Mesenteric fat pad (tissue), 1 donor: ENCODE data around the gene PRX. TPM values are rescaled to one million over a fixed set of nuclear protein-coding genes. Genes with fewer than 3 reads are reported as not detected.

Experiments used
- DNase-seq: peaks from one replicate; pipeline ENCODE4 v3.0.0-alpha.2; 2020; ENCODE audit warnings: low spot score
- total RNA-seq: library from RNA; stranded (reverse); fragmentation: NEBNext Ultra II Directional; extraction: Animal tissue kit (Norgen Biotek cat#: 25700); gene quantifications from one replicate; pipeline ENCODE4 v1.2.1, GENCODE V29; 2021
- donor health status: DM: yes; HTN: yes; CAD: no.

PRX gene
- total RNA-seq, 1 donor from 2014 or later: 2.3 TPM

DNA sequence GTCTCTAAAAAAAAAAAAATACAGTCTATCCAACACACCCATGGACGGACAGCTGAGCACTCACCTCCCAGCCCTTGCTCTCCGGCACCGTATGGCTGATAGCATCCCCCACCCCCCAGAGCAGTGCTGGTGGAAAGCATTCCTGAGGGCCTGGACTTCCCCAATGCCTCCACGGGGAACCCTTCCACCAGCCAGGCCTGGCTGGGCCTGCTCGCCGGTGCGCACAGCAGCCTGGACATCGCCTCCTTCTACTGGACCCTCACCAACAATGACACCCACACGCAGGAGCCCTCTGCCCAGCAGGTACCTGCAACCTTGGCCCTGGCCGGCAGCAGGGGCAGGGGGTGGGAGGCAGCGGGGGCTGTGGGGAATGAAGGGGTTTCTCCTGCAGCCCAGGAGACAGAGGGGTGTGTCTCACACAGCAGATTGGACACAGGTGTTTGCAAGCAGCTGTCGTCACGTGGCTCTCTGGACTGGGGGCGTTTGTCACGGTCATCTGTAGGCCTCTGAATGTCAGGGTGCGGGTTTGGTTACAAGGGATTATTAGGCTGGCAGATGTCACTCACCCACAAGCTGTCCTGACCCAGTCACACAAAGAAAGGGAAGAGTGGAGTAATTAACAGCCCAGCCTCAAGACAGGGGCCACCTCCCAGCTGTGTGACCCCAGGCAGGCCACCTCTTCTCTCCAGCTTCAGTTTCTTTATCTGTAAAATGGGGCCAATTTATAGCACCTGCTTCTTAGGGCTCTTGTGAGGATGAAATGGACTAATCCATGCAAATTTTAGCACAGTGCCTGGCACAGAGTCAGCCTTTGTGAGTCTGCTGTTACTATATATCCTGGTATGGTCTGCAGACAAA lies 45.4 kb downstream of the PRX start:
- no peak for DNase-seq

DNA sequence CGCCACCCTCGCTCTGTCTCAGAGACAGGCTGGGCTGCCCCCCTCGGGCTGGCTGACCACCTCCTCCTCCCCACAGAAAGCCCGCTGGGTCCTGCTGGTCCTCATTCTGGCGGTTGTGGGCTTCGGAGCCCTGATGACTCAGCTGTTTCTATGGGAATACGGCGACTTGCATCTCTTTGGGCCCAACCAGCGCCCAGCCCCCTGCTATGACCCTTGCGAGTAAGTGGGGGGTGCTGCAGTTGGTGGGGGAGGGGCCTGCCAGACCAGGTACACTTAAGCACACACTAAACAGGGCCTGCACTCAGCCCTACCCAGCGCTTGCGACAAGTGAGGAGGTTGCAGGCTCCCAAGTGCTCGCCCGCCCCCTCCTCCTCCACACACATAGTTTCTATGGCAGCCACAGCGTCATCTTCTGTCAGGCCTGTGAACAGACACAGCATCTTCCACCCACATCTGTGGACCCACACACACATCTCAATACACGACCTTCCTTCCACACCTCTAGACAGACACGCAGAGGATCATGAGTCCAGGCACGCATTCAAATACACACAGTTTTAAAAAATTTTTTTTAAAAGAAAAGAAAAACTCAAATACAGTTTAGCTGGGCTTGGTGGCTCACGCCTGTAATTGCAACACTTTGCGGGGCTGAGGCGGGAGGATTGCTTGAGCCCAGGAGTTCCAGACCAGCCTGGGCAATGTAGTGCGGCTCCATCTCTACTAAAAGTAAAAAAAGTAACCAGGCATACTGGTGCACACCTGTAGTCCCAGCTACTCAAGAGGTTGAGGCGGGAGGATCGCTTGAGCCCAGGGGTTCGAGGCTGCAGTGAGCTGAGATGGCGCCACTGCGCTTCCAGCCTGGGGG lies 46.2 kb downstream of the PRX start:
- no peak for DNase-seq

DNA sequence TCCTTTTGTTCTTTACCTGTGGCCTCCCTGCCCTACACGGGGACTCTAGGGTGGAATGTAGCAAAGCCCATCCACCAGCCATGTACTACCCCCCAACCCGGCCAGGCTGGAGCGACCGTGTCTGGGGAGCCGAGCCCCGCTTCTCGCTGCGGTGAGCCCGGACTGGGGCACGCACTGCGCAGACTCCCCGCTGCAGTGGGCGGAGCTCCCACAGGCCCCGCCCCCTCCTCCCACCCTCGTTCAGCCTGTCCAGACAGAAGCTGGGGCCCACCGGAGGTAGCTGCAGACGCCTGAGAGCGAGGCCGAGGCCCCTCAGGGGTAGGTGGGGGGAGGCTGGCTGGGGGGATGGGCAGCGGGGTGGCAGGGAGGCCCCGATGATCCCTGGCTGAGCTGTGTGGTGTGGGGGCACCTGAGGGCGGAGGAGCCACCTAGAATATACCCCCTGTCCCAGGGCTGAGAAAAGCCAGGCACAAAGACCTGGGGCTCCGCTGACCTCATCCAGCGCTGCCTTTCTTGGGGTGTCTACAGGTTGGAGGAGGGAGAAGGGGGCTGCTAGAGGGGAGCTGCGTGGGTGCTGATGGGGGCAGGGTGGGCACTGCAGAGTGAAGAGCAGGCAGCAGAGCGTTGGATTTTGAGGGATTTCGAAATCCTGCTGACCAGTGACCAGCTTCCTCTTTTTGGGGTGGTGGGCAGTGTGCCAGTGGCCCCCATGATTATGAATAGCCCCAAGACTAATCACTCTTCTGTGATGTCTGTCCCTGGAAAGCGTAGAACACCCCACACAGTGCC lies 47.4 kb downstream of the PRX start:
- DNase-seq: no peak

DNA sequence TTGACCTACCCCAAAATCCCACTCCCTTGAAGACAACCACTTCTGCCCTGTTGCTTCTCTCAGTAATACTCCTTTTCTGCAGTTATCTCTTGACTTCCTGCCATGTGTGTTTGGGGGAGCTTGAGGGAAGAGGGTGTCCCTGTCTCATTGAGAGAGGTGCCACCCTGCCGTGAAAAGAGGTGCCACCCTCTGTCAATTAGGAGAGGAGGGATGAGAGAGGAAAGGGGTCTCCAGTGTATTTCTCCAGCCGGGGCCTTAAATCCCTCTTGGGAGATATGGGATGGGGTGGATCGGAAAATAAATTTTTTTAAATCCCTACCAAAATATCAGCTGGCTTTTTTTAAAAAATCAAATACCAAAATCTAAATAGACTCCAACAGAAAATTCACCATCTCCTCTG lies 48.2 kb downstream of the PRX start:
- DNase-seq: no peak

DNA sequence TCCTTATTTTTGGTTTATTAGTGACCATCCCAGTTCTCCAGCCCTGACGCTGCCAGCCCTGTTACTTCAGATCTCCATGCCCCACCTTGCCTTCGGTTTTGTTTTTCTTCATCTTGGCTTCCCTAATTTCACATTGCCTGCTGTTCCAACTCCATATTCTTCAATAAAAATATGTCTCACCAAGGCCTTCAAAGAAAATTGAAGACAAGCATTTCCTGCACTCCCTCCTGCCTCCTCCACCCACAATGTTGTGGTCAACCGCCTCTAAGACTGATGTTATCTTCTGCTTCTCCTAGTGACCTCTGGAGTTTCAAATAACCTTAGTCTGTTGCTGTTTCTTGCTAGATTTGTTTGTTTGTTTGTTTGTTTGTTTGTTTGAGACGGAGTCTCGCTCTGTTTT lies 50.1 kb downstream of the PRX start:
- no peak for DNase-seq

DNA sequence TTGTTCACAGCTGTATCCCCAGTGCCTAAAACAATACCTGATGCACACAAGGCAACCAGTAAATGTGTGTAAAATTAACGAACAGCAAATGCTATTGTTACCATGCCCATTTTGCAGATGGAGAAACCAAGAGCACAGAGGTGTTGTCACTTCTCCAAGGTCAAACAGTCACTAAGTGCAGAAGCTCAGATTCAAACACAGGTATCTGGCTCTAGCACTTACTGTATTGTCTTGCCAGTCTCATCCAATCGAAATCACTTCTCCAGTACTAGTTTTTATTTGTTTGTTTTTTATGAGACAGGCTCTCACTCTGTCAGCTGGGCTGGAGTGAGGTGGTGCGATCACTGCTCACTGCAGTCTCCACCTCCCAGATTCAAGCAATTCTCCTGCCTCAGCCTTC lies 51.0 kb downstream of the PRX start:
- no peak for DNase-seq

DNA sequence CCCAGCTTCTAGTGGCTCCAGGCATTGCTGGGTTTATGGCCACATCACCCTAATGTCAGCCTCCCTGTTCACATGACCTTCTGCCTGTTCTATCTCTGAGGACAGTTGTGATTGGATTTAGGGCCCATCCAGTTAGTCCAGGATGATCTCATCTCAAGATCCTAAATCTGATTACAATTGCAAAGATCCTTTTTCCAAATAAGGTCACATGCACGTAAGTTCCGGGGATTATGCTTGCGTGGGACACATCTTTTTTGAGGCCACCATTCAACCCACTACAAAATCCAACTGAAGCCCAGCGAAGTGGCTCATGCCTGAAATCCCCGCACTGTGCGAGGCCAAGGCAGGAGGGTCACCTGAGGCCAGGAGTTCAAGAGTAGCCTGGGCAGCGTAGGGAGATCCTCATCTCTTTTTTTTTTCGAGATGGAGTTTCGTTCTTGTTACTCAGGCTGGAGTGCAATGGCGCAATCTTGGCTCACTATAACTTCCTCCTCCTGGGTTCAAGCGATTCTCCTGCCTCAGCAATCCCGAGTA lies 52.4 kb downstream of the PRX start:
- no peak for DNase-seq

DNA sequence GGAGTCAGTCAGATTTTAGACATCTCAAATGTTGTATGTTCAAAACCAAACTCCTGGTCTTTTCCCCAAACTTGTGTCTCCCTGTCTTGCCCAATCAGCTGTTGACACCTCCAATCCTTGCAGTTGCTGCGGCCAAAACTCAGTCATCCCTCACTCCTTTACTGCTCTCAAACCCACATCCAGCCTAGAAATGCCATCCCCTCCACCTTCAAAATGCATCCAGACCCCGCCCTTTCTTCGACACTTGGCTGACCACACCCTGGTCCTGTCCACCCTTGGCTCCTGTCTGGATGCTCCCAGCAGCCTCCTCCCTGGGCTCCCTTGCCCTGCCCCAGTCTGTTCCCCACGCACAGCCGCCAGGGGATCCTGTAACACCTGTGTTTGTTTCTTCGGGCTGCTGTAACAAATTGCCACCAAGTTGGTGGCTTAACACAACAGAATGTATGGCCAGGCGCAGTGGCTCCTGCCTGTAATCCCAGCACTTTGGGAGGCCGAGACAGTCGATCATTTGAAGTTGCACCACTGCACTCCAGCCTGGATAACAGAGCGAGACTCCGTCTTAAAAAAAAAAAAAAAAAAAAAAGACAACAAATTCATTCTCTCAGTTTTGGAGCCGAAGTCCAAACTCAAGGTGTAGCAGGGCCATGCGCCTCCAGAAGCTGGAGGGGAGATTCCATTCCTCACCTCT lies 53.0 kb downstream of the PRX start:
- no peak for DNase-seq

DNA sequence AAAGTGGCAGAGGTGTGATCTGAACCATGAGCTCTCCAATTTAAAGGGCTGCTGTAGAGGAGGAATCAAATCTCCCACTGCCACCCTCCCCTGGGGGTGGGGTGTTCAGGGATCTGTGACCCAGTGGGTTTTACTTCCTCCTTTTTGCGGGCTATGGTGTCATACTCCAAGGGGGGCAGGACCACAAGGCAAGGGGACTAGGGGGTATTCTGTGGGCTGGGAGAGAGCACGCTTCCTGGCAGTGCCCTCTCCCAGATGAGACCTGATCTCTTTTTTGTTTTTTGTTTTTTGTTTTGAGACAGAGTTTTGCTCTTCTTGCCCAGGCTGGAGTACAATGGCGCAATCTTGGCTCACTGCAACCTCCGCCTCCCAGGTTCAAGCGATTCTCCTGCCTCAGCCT lies 54.4 kb downstream of the PRX start:
- no peak for DNase-seq

DNA sequence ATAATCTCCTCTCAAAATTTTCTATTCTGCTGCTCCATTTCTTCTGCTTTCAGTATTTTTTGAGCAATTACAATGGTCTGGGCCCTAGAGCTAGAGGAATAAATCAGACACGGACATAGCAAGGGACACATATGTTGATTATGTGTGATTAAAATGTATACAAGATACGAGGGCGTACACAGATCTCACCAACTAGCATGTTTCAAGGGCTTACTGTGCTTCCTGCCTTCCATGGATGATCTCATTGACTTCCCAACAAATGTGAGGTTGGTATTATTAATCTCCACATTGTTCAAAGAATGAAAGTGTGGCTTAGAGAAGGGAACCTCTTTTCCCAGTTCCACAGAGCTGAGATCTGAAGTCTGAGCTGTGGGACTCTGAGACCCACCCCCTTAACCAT lies 55.5 kb downstream of the PRX start:
- no peak for DNase-seq

DNA sequence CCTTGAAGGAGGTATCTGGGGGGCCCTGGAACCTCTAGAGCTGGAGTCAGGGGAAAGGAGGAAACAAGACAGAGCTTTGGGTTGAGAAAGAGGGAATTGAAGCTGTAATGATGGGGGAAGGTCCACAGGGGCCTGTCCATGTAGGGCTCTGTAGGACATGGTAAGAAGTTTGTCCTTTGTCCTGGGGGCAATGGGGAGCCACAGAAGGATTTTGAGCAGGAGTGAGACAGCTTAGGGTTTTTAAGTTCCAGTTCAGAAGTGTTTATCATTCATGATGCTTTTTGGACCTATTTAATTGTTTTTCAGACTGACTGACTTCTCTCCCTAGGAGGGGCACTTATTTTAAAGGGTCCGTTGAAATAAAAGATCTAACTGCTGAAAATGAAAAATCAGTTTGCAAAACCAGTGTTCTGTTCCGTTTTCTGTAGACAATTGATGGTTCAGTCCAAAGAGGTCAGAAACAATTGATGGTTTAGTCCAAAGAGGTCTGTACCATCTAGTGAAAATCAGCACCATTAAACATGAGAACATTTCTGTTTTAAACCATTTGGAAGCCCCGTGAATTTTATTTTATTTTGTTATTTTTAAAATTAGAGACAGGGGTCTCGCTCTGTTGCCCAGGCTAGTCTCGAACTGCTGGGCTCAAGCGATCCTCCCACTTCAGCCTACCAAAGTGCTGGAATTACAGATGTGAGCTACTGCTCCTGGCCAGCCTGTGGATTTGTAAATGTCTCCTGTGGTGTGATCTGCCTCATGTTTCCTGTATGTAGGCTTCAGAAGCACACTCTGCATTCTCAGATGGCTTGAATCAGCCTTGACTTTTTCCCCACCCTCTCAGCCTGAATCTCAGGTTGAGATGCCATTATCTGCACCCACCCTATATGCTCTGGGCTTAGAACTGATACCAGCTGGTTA lies 56.2 kb downstream of the PRX start:
- DNase-seq: no peak

DNA sequence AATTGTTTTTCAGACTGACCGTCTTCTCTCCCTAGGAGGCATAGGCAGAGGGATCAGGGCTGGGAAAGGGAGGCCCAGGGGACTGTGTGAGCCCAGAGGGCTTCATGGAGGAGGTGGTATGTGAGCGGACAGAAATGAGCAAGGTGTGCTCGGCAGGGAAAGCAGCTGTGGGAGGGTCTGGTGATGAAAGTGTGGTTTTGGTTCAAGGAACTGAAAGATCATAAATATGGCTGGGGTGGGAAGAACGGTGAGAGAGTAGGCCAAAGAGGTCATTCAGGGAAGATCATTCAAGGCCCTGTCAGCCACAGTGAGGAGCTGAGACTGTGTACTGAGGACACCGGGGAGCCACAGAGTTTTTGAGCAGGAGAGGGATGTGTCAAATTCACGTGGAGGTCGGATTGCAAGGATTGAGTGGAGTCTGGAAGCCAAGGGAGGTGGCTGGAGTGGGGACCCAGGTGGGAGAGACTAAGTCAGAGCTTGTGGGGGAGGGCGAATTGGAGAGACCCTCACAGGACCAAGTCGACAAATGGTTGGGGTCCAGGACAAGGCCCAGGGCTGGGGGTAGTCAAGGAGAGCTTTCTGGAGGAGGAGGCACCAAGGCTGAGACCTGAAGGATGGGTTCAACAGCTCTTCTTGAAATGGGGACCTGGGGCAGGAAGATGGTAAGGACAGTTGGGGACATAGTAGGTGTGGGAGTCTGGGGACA lies 57.0 kb downstream of the PRX start:
- DNase-seq: no peak

DNA sequence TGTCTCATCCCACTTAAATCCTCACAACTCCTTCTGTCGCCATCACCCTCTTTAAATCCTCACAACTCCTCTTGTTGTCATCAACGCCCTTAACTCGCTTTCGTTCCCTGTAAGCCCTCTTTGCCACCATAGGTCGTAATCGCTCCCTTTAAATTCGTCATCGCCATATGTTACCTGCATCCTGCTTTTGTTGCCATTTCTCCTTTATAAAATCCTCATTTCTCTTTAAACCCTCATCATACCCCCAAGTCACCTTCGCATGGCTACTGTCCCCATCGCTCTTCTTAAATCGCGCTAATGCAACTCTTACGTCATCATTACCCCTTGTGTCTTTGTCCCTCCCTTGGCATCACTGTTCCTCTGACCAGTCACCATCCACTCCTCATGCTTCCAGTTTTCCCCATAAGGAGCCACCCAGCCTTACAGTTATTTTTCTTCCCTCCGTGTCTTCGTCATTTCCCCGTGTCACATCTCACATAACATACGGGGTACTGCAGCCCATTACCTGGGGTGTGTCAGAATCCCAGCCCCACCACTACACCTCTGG lies 64.1 kb downstream of the PRX start:
- no peak for DNase-seq

DNA sequence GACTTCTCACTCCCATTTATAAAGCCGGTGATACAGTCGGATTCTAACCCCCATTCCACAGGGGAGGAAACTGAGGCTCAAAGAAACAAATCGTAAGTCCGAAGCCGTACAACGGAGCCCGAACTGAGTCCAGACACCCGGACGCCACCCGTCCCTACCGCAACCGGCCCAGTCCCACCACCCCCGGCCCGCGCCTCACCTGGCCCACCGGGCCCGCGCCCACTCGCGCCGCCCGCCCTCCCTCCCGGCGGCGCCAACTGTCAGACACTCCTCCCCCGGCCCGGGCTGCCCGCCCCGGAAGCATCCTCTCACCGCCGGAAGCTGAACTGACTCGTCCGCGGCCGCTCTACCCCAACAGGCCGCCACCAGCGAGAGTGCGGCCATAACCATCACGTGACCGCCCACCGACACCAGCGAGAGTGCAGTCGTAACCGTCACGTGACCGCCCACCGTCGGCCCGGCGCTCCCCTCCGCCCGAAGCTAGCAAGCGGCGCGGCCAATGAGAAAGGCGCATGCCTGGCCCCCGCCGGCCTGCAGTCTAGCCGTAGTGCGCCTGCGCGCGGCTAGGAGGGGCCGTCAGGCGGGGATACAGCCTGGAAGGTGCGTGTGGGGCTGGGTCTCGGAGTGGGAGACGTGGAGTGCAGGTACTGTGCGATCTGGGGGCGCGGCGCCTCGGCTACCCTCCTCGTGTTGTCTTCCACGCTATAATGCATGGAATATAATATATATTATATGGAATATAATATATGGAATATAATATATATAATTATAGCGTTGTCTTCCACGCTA lies 64.9 kb downstream of the PRX start, which contains the start of the genes C19orf47 and PLD3:
C19orf47 (minus strand) TSS at position 273 of the 789 bp plus-strand sequence. CDS start 6,540 bp downstream, outside the sequence.
PLD3 (plus strand) TSS at position 571 of the 789 bp plus-strand sequence. CDS start 17,789 bp downstream, outside the sequence.
- peak; percentile 100 for DNase-seq

DNA sequence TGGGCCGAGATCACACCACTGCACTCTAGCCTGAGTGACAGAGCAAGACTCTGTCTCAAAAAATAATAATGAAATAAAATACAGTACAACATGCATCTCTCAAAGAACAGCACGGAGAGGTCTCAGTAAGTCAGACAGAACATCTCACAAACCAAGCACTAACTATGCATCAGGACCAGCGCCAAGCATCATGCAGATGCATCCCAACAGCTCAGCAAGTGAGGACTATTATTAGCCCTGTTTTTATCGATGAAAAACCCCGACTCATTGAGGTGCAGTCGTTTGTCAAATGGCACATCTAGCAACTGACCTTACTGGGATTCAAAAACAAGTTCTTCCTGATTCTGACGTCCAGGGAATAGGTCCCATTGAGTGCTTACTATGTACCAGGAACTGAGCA lies 68.8 kb downstream of the PRX start:
- DNase-seq: no peak
